OCI-LY1 (cell line): ENCODE data around the gene VLDLR.

Experiments
- H2AFZ ChIP-seq: fragments of 200-600 bp; sonication (generic), shearing (Covaris generic); 2 replicates; pipeline ENCODE4 v1.6.0; 2014; ENCODE audit warnings: antibody characterized with exemption, mild to moderate bottlenecking, low read length
- H3F3A ChIP-seq: fragments of 200-600 bp; sonication (generic), shearing (Covaris generic); 2 replicates; pipeline ENCODE4 v1.6.0; 2014; ENCODE audit warnings: mild to moderate bottlenecking, antibody characterized with exemption, low read length, moderate library complexity; ENCODE audit not compliant: insufficient read depth
- H3K27ac ChIP-seq: fragments of 200-600 bp; sonication (generic); 2 replicates; pipeline ENCODE4 v1.5.1; 2014; ENCODE audit warnings: low read length, mixed run types, mild to moderate bottlenecking, low read depth; ENCODE audit not compliant: poor library complexity, severe bottlenecking
- H3K27me3 ChIP-seq: fragments of 200-600 bp; sonication (generic); 2 replicates; pipeline ENCODE4 v1.6.0; 2014; ENCODE audit warnings: antibody characterized with exemption, mild to moderate bottlenecking, low read length, moderate library complexity; ENCODE audit not compliant: insufficient read depth
- H3K36me3 ChIP-seq: fragments of 200-600 bp; sonication (generic); 2 replicates; pipeline ENCODE4 v1.6.1; 2014; ENCODE audit warnings: mild to moderate bottlenecking, antibody characterized with exemption, low read length, moderate library complexity, mixed read lengths; ENCODE audit not compliant: insufficient read depth
- H3K4me1 ChIP-seq: fragments of 200-600 bp; sonication (generic); 2 replicates; pipeline ENCODE4 v1.5.1; 2014; ENCODE audit warnings: mild to moderate bottlenecking, low read length, moderate library complexity; ENCODE audit not compliant: insufficient read depth, severe bottlenecking
- H3K4me2 ChIP-seq: fragments of 200-600 bp; sonication (generic), shearing (Covaris generic); 2 replicates; pipeline ENCODE4 v1.6.1; 2014; ENCODE audit warnings: low read length
- H3K4me3 ChIP-seq: fragments of 200-600 bp; sonication (generic); 2 replicates; pipeline ENCODE4 v1.5.1; 2014; ENCODE audit warnings: low read length, low read depth, mild to moderate bottlenecking, mixed read lengths; ENCODE audit not compliant: poor library complexity, severe bottlenecking
- H3K79me2 ChIP-seq: fragments of 200-600 bp; shearing (Covaris generic); 2 replicates; pipeline ENCODE4 v1.6.1; 2016; ENCODE audit warnings: mixed run types, low read length, mixed read lengths; ENCODE audit not compliant: insufficient read depth
- H3K9ac ChIP-seq: fragments of 200-600 bp; sonication (generic), shearing (Covaris generic); 2 replicates; pipeline ENCODE4 v1.6.1; 2014; ENCODE audit warnings: mild to moderate bottlenecking, low read length, mixed read lengths
- H3K9me2 ChIP-seq: fragments of 200-600 bp; sonication (generic), shearing (Covaris generic); 2 replicates; pipeline ENCODE4 v1.6.1; 2014; ENCODE audit warnings: low read depth, mild to moderate bottlenecking, low read length, mixed read lengths
- H3K9me3 ChIP-seq: fragments of 200-600 bp; shearing (Covaris generic); 2 replicates; pipeline ENCODE4 v1.6.1; 2014; ENCODE audit warnings: low read length, mixed read lengths
- H4K20me1 ChIP-seq: fragments of 200-600 bp; sonication (generic), shearing (Covaris generic); 2 replicates; pipeline ENCODE4 v1.6.0; 2016; ENCODE audit warnings: mild to moderate bottlenecking, low read length; ENCODE audit not compliant: insufficient read depth
- CTCF ChIP-seq: fragments of 200-600 bp; sonication (generic), shearing (Covaris generic); IDR thresholded peaks from 2 replicates; pipeline ENCODE4 v1.5.1; 2017; ENCODE audit warnings: mild to moderate bottlenecking, antibody characterized with exemption, low read length, moderate library complexity, mixed read lengths
- EZH2 ChIP-seq: fragments of 200-600 bp; sonication (generic), shearing (Covaris generic); IDR thresholded peaks from 2 replicates; pipeline ENCODE4 v1.8.0; 2017; ENCODE audit warnings: borderline replicate concordance, mixed run types, mild to moderate bottlenecking, antibody characterized with exemption, low read length, moderate library complexity, mixed read lengths

Gene VLDLR

GRCh38 chr9:2595973-2596372 is 25.6 kb upstream of the VLDLR start:
- Histone ChIP-seq H4K20me1 (no peaks in the 10 kb centered on the region), H3K79me2 (no peaks in the 10 kb centered on the region), H3K36me3 (no peaks in the 10 kb centered on the region), H3K9me3 (peaks cover 2% of the 10 kb centered on the region; the same call in 1 of the 2 replicates), H3K27me3 (no peaks in the 10 kb centered on the region), H3K9me2 (no peaks in the 10 kb centered on the region), H3K4me2 (no peak overlapping the region), H3K9ac (no peak overlapping the region), H3K4me3 (no peak overlapping the region), H3K4me1 (no peaks in the 10 kb centered on the region), H3K27ac (no peak overlapping the region), H2AFZ (no peak overlapping the region), H3F3A (no peaks in the 10 kb centered on the region)
- no peak for TF ChIP-seq EZH2

- Histone ChIP-seq H3K4me2 (no peak overlapping the region), H3K36me3 (no peaks in the 10 kb centered on the region), H3K9ac (no peak overlapping the region), H3K9me2 (no peaks in the 10 kb centered on the region), H2AFZ (no peak overlapping the region), H3K27ac (no peak overlapping the region), H3F3A (no peaks in the 10 kb centered on the region), H3K4me3 (no peak overlapping the region), H3K4me1 (no peaks in the 10 kb centered on the region), H3K9me3 (0 out of 2 replicates have a peak, but pooled peaks cover 2% of the 10 kb centered on the region), H3K79me2 (no peaks in the 10 kb centered on the region), H4K20me1 (no peaks in the 10 kb centered on the region), H3K27me3 (no peaks in the 10 kb centered on the region)
- no peak for TF ChIP-seq EZH2
- no peak for TF ChIP-seq CTCF
Observed at GRCh38 chr9:2597483-2597882, 24.1 kb upstream of the VLDLR start.

DNA sequence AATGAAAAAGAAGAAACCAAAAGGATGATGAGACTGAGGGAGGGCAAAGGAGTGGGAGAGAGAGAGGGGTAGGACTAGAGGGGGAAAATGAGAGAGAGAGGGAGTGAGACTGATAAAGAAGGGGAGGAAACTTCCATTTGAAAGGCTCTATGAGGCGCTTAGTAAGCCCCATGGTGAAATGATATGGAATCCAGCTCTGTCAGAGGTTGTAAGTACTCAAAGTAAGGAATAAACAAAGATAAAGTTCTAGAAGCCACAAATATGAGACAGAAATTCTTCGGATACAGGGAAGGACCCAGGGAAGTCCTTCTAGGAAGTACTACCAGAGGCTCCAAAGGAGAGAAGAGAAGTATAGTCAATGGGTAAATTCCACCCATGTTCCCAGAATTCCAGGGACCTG is 21.7 kb upstream of the VLDLR start:
- no peak overlapping the region for H3K27ac ChIP-seq
- no peak overlapping the region for H3K4me2 ChIP-seq
- H2AFZ ChIP-seq, result no peak overlapping the region
- H3K4me3 ChIP-seq, result no peak overlapping the region
- H3K4me1 ChIP-seq, result no peaks in the 10 kb centered on the region
- H3K27me3 ChIP-seq, result no peaks in the 10 kb centered on the region
- H3K36me3 ChIP-seq, result no peaks in the 10 kb centered on the region
- no peaks in the 10 kb centered on the region for H3K9me2 ChIP-seq
- H3F3A ChIP-seq, result no peaks in the 10 kb centered on the region
- H3K79me2 ChIP-seq, result no peaks in the 10 kb centered on the region
- H4K20me1 ChIP-seq, result no peaks in the 10 kb centered on the region
- H3K9ac ChIP-seq, result no peak overlapping the region
- TF ChIP-seq CTCF (no peak), EZH2 (no peak)
- no peaks in the 10 kb centered on the region for H3K9me3 ChIP-seq

DNA sequence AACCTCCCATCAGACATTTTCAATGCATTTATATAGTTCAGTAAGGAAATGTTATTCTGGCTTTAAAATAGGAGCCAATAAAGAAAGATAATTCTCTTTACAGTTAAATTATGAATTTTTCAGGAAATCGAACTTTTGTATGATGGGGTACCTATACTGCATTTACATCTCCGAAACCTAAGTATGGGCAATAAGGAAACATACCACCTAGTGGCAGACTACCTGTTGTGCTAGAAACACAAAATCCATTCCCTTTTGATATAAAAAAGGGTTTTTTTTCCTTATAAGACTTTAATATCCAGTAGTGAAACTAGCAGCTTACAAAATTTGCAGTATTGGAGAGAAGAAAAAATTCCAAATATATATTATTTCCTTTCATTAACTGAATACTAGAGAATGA is 21.3 kb upstream of the VLDLR start:
- TF ChIP-seq CTCF (peak; percentile 28; the same call in 1 of the 2 replicates), EZH2 (no peak)
- Histone ChIP-seq H3K9me3 (no peaks in the 10 kb centered on the region), H3K36me3 (no peaks in the 10 kb centered on the region), H4K20me1 (no peaks in the 10 kb centered on the region), H3K9me2 (no peaks in the 10 kb centered on the region), H3K27ac (no peak overlapping the region), H3K4me3 (no peak overlapping the region), H3K4me2 (no peak overlapping the region), H2AFZ (no peak overlapping the region), H3K27me3 (no peaks in the 10 kb centered on the region), H3K79me2 (no peaks in the 10 kb centered on the region), H3F3A (no peaks in the 10 kb centered on the region), H3K9ac (no peak overlapping the region), H3K4me1 (no peaks in the 10 kb centered on the region)
